Esophagus muscularis mucosa (tissue), 4 donors: ENCODE data around the gene RARB.

Experiments used
- CTCF ChIP-seq, 3 experiments: fragments of 200-600 bp in 2 of 3; fragments of 450-650 bp in 1 of 3; sonication (generic) in 2 of 3; IDR thresholded peaks; one replicate each; pipeline ENCODE4 v1.5.1; 2017 to 2019; ENCODE audit warnings: antibody characterized with exemption in 3 of 3, mild to moderate bottlenecking in 2 of 3, moderate library complexity in 1 of 3
- EP300 ChIP-seq: sonication (generic); formaldehyde crosslinking; IDR thresholded peaks from one replicate; pipeline ENCODE4 v1.6.1; 2017; ENCODE audit warnings: antibody characterized with exemption
- POLR2A ChIP-seq: fragments of 450-650 bp; IDR thresholded peaks from one replicate; pipeline ENCODE4 v1.6.1; 2017; ENCODE audit warnings: antibody characterized with exemption, moderate library complexity, mild to moderate bottlenecking, low read depth
- POLR2AphosphoS5 ChIP-seq, 2 donors: sonication (generic); formaldehyde crosslinking; IDR thresholded peaks; one replicate each; pipeline ENCODE4 v1.6.1; 2017; ENCODE audit warnings: antibody characterized with exemption in 2 of 2

GRCh38 chr3:25483456-25483855 lies 55.4 kb downstream of the RARB start:
- no peak for TF ChIP-seq CTCF (IDR thresholded peaks at IDR 0.05)
- TF ChIP-seq EP300: no peak
- no peak for TF ChIP-seq POLR2AphosphoS5 (IDR thresholded peaks at IDR 0.05)
- TF ChIP-seq POLR2A: no peak
